CD4-positive, CD25-positive, alpha-beta regulatory T cell (primary cell): ENCODE results near the gene PTGER1. TPM values are rescaled to one million over a fixed set of nuclear protein-coding genes. Genes with fewer than 3 reads are reported as not detected.

ENCODE experiments used
- ATAC-seq, 2 donors: fragments of 150-1000 bp; cut with Tn5 transposase; one replicate each; pipeline ENCODE4 v1.10.0; 2021; ENCODE audit warnings: low read depth in 2 of 2, moderate number of reproducible peaks in 2 of 2, moderate library complexity in 1 of 2
- DNase-seq, 3 donors: peaks; one replicate each; pipeline versions ENCODE4 v3.0.0 to v3.0.0-alpha.2; 2012 to 2022; ENCODE audit warnings: mixed read lengths in 1 of 3
- H3K27ac ChIP-seq: one replicate; pipeline ENCODE4 v1.7.0; 2013; ENCODE audit warnings: mild to moderate bottlenecking, low read length; ENCODE audit not compliant: insufficient read depth, poor library complexity, severe bottlenecking
- H3K27me3 ChIP-seq: one replicate; pipeline ENCODE4 v1.7.0; 2013; ENCODE audit warnings: low read length; ENCODE audit not compliant: control insufficient read depth, insufficient read depth
- H3K36me3 ChIP-seq: one replicate; pipeline ENCODE4 v1.7.0; 2013; ENCODE audit warnings: mild to moderate bottlenecking, low read length, moderate library complexity; ENCODE audit not compliant: control insufficient read depth, insufficient read depth
- H3K4me1 ChIP-seq: 2 replicates; pipeline ENCODE4 v1.7.0; 2013; ENCODE audit warnings: mild to moderate bottlenecking, low read length; ENCODE audit not compliant: insufficient read depth, control insufficient read depth, poor library complexity, severe bottlenecking
- H3K4me3 ChIP-seq: one replicate; pipeline ENCODE4 v1.7.0; 2013; ENCODE audit warnings: low read depth, mild to moderate bottlenecking, low read length, moderate library complexity
- H3K9me3 ChIP-seq, 2 experiments: 1 replicate in 1 of 2; 2 replicates in 1 of 2; pipeline ENCODE4 v1.7.0; 2013; ENCODE audit warnings: low read length in 2 of 2, mild to moderate bottlenecking in 1 of 2, moderate library complexity in 1 of 2; ENCODE audit not compliant: control insufficient read depth in 2 of 2
- H3K27ac Mint-ChIP-seq, 3 donors: one replicate each; pipeline ENCODE4 v1.8.0; 2020 to 2022; ENCODE audit warnings: mild to moderate bottlenecking in 3 of 3, mixed read lengths in 3 of 3, moderate library complexity in 2 of 3
- H3K27me3 Mint-ChIP-seq: one replicate; pipeline ENCODE4 v1.8.0; 2022; ENCODE audit warnings: mild to moderate bottlenecking, mixed read lengths
- H3K36me3 Mint-ChIP-seq: one replicate; pipeline ENCODE4 v1.8.0; 2020; ENCODE audit warnings: mixed read lengths
- H3K4me1 Mint-ChIP-seq, 4 donors: one replicate each; pipeline ENCODE4 v1.8.0; 2020 to 2022; ENCODE audit warnings: mixed read lengths in 4 of 4, mild to moderate bottlenecking in 1 of 4
- H3K4me3 Mint-ChIP-seq, 4 donors: one replicate each; pipeline ENCODE4 v1.8.0; 2020 to 2022; ENCODE audit warnings: mild to moderate bottlenecking in 4 of 4, mixed read lengths in 4 of 4, moderate library complexity in 3 of 4
- H3K9me3 Mint-ChIP-seq, 7 donors: one replicate each; pipeline ENCODE4 v1.8.0; 2020 to 2022; ENCODE audit warnings: mixed read lengths in 7 of 7, mild to moderate bottlenecking in 3 of 7, moderate library complexity in 2 of 7
- polyA plus RNA-seq, 4 donors: library from polyadenylated mRNA; unstranded; fragments of 300-500 nt; fragmentation: Illumina TruSeq; gene quantifications; one replicate each; pipeline ENCODE4 v1.2.3, GENCODE V29; 2021
- total RNA-seq: library from RNA; stranded (reverse); gene quantifications from one replicate; pipeline ENCODE4 v1.2.3, GENCODE V29; 2022

The PTGER1 gene
- total and polyA plus RNA-seq, 5 donors from 2014 or later: not detected

- H3K27ac Mint-ChIP-seq: peak overlapping the region; percentile 88 to 98 (median 96)
- no peaks in the 10 kb centered on the region for H3K27me3 Mint-ChIP-seq
- H3K4me1 Mint-ChIP-seq: peaks cover 3 to 69% (median 39%) of the 10 kb centered on the region in 4 donors
- peaks cover 31% of the 10 kb centered on the region for H3K36me3 Mint-ChIP-seq
- no peaks in the 10 kb centered on the region for H3K9me3 Mint-ChIP-seq
- no peaks in the 10 kb centered on the region for H3K9me3 ChIP-seq
- peaks cover 46% of the 10 kb centered on the region for H3K36me3 ChIP-seq
- no peak for DNase-seq
- no peaks in the 10 kb centered on the region for H3K27me3 ChIP-seq
- ATAC-seq: no peak
- H3K4me1 ChIP-seq: peaks cover 39% of the 10 kb centered on the region
- no peak overlapping the region for H3K27ac ChIP-seq
- H3K4me3 Mint-ChIP-seq: peak overlapping the region; percentile 74 to 97 (median 95)
- no peak overlapping the region for H3K4me3 ChIP-seq
Observed at GRCh38 chr19:14441041-14441938, 33.9 kb downstream of the PTGER1 start.

- Histone ChIP-seq H3K36me3 (peaks cover 35% of the 10 kb centered on the region), H3K27me3 (no peaks in the 10 kb centered on the region), H3K4me1 (peaks cover 45% of the 10 kb centered on the region), H3K27ac (peak overlapping the region; percentile 61), H3K9me3 (no peaks in the 10 kb centered on the region), H3K4me3 (peak overlapping the region; percentile 86)
- Mint-ChIP-seq H3K9me3 (no peaks in the 10 kb centered on the region), H3K4me3 (peak overlapping the region; percentile 92 to 97 (median 95)), H3K36me3 (peaks cover 27% of the 10 kb centered on the region), H3K4me1 (peaks cover 3 to 71% (median 40%) of the 10 kb centered on the region in 4 donors), H3K27me3 (no peaks in the 10 kb centered on the region), H3K27ac (peak overlapping the region; percentile 96 to 98 (median 96))
- peak; percentile 96 to 98 for ATAC-seq
- DNase-seq: peak; percentile 63 to 88 (median 73)
Observed at GRCh38 chr19:14440049-14440448, 35.1 kb downstream of the PTGER1 start.

- no peaks in the 10 kb centered on the region for H3K9me3 Mint-ChIP-seq
- Histone ChIP-seq H3K27me3 (no peaks in the 10 kb centered on the region), H3K4me3 (no peak overlapping the region), H3K4me1 (peaks cover 55% of the 10 kb centered on the region), H3K9me3 (no peaks in the 10 kb centered on the region), H3K27ac (no peak overlapping the region), H3K36me3 (peaks cover 25% of the 10 kb centered on the region)
- peaks cover 21% of the 10 kb centered on the region for H3K36me3 Mint-ChIP-seq
- H3K4me1 Mint-ChIP-seq: peaks cover 3 to 75% (median 42%) of the 10 kb centered on the region in 4 donors
- no peaks in the 10 kb centered on the region for H3K27me3 Mint-ChIP-seq
- DNase-seq: no peak
- peak overlapping the region; percentile 71 to 96 (median 85) for H3K27ac Mint-ChIP-seq
- peak overlapping the region; percentile 92 to 97 (median 95) for H3K4me3 Mint-ChIP-seq
- no peak for ATAC-seq
Observed at GRCh38 chr19:14439014-14439413, 36.1 kb downstream of the PTGER1 start.

GRCh38 chr19:14437578-14438140 is 37.5 kb downstream of the PTGER1 start:
- no peak for ATAC-seq

GRCh38 chr19:14435320-14436050 is 39.7 kb downstream of the PTGER1 start:
- no peaks in the 10 kb centered on the region for H3K27me3 ChIP-seq
- no peaks in the 10 kb centered on the region for H3K36me3 ChIP-seq
- Mint-ChIP-seq H3K9me3 (no peaks in the 10 kb centered on the region), H3K4me1 (peaks cover 3 to 71% (median 40%) of the 10 kb centered on the region in 4 donors), H3K4me3 (peak overlapping the region in 3 of 4 donors; percentile 65 to 84 (median 74)), H3K27ac (peak overlapping the region; percentile 48 to 88 (median 76)), H3K27me3 (peaks cover 4% of the 10 kb centered on the region), H3K36me3 (peaks cover 6% of the 10 kb centered on the region)
- peak overlapping the region; percentile 47 for H3K27ac ChIP-seq
- H3K4me3 ChIP-seq: no peak overlapping the region
- no peaks in the 10 kb centered on the region for H3K9me3 ChIP-seq
- DNase-seq (no peak), ATAC-seq (no peak)
- H3K4me1 ChIP-seq: peaks cover 53% of the 10 kb centered on the region

More at GRCh38 chr19:14437578-14438140, 37.5 kb downstream of the PTGER1 start:
- Mint-ChIP-seq H3K27me3 (no peaks in the 10 kb centered on the region), H3K36me3 (peaks cover 13% of the 10 kb centered on the region), H3K4me3 (peak overlapping the region; percentile 32 to 84 (median 66)), H3K9me3 (no peaks in the 10 kb centered on the region), H3K4me1 (peaks cover 3 to 72% (median 41%) of the 10 kb centered on the region in 4 donors), H3K27ac (peak overlapping the region in 2 of 3 donors; percentile 56 to 79)
- Histone ChIP-seq H3K36me3 (peaks cover 12% of the 10 kb centered on the region), H3K9me3 (no peaks in the 10 kb centered on the region), H3K4me3 (no peak overlapping the region), H3K27me3 (no peaks in the 10 kb centered on the region), H3K4me1 (peaks cover 59% of the 10 kb centered on the region), H3K27ac (no peak overlapping the region)
- no peak for DNase-seq

- peak overlapping the region; percentile 74 to 84 (median 81) for H3K4me3 Mint-ChIP-seq
- peak overlapping the region in 2 of 3 donors; percentile 76 to 90 for H3K27ac Mint-ChIP-seq
- H3K27me3 ChIP-seq: no peaks in the 10 kb centered on the region
- H3K4me1 ChIP-seq: peaks cover 45% of the 10 kb centered on the region
- H3K4me3 ChIP-seq: no peak overlapping the region
- no peaks in the 10 kb centered on the region for H3K9me3 ChIP-seq
- ATAC-seq (peak; percentile 33 to 49), DNase-seq (peak in 1 of 3 donors; percentile 28)
- peaks cover 6% of the 10 kb centered on the region for H3K27me3 Mint-ChIP-seq
- H3K36me3 ChIP-seq: no peaks in the 10 kb centered on the region
- H3K4me1 Mint-ChIP-seq: peaks cover 3 to 64% (median 33%) of the 10 kb centered on the region in 4 donors
- H3K27ac ChIP-seq: peak overlapping the region; percentile 74
- H3K36me3 Mint-ChIP-seq: no peaks in the 10 kb centered on the region
- H3K9me3 Mint-ChIP-seq: no peaks in the 10 kb centered on the region
Observed at GRCh38 chr19:14434543-14435319, 40.4 kb downstream of the PTGER1 start.
